ENCODE data around the gene TM4SF20.

GRCh38 chr2:227373389-227373788 lies 5.7 kb downstream of the TM4SF20 start:
- TF ChIP-seq CTCF (IDR thresholded peaks at IDR 0.05) (no peak), POLR2A (IDR thresholded peaks at IDR 0.05) (no peak), POLR2AphosphoS5 (IDR thresholded peaks at IDR 0.05; ENCODE audit: insufficient read depth in 1 of 2, low read depth in 1 of 2) (no peak)

All from vagina (tissue), 2 donors.